Epidermal melanocyte (primary cell): Measurements from ENCODE around the gene ZNF106.

ENCODE experiments used
- DNase-seq: peaks from one replicate; pipeline ENCODE4 v3.0.0; 2011; ENCODE audit warnings: low spot score; ENCODE audit not compliant: insufficient read length

The ZNF106 gene

GRCh38 chr15:42482701-42483100 is 8.2 kb downstream of the ZNF106 start:
- no peak for DNase-seq

GRCh38 chr15:42474827-42475226 is 16.1 kb downstream of the ZNF106 start:
- DNase-seq, result no peak

- no peak for DNase-seq
Observed at GRCh38 chr15:42471002-42471401, 19.9 kb downstream of the ZNF106 start.

GRCh38 chr15:42465520-42466259 is 25.3 kb downstream of the ZNF106 start:
- no peak for DNase-seq

- DNase-seq, result no peak
Observed at GRCh38 chr15:42461261-42461660, 29.7 kb downstream of the ZNF106 start.

GRCh38 chr15:42457445-42458442 is 33.2 kb downstream of the ZNF106 start:
- peak; percentile 83 for DNase-seq

- no peak for DNase-seq
Observed at GRCh38 chr15:42456971-42457370, 34.0 kb downstream of the ZNF106 start.

- no peak for DNase-seq
Observed at GRCh38 chr15:42456531-42456930, 34.4 kb downstream of the ZNF106 start.

GRCh38 chr15:42453826-42454225 is 37.1 kb downstream of the ZNF106 start:
- no peak for DNase-seq

GRCh38 chr15:42450425-42450790 is 40.5 kb downstream of the ZNF106 start:
- no peak for DNase-seq

GRCh38 chr15:42449770-42450424 is 41.0 kb downstream of the ZNF106 start:
- no peak for DNase-seq

GRCh38 chr15:42448281-42448680 is 42.7 kb downstream of the ZNF106 start:
- no peak for DNase-seq

GRCh38 chr15:42447599-42447998 is 43.3 kb downstream of the ZNF106 start:
- DNase-seq, result no peak

GRCh38 chr15:42445551-42445950 is 45.4 kb downstream of the ZNF106 start:
- no peak for DNase-seq

- no peak for DNase-seq
Observed at GRCh38 chr15:42444415-42445063, 46.4 kb downstream of the ZNF106 start.

GRCh38 chr15:42427429-42428223 is 63.3 kb downstream of the ZNF106 start:
- no peak for DNase-seq

- DNase-seq, result no peak
Observed at GRCh38 chr15:42421376-42421775, 69.6 kb downstream of the ZNF106 start.

GRCh38 chr15:42419369-42419768 is 71.6 kb downstream of the ZNF106 start:
- DNase-seq, result peak; percentile 55

- DNase-seq, result no peak
Observed at GRCh38 chr15:42413920-42414319, 77.0 kb downstream of the ZNF106 start.

GRCh38 chr15:42411884-42412283 is 79.1 kb downstream of the ZNF106 start:
- no peak for DNase-seq

- no peak for DNase-seq
Observed at GRCh38 chr15:42409011-42409410, 81.9 kb downstream of the ZNF106 start.
